ENCODE results near the gene PTGER1.

DNA sequence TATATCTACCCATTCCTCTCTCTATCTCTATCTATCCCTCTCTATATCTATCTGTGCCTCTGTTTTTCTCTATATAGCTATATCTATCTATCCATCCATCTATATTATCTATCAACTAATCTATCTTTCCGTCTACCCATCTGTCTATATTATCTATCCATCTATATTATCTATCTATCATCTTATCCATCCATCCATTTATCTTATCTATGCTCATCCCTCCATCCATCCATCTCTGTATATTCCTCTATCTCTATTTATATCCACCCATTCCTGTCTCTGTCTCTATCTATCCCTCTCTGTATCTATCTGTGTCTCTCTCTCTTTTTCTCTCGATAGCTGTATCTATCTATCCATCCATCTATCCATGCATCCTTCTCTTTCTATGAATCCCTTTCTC is 14.2 kb downstream of the PTGER1 start:
- TF ChIP-seq, protein P1, sequence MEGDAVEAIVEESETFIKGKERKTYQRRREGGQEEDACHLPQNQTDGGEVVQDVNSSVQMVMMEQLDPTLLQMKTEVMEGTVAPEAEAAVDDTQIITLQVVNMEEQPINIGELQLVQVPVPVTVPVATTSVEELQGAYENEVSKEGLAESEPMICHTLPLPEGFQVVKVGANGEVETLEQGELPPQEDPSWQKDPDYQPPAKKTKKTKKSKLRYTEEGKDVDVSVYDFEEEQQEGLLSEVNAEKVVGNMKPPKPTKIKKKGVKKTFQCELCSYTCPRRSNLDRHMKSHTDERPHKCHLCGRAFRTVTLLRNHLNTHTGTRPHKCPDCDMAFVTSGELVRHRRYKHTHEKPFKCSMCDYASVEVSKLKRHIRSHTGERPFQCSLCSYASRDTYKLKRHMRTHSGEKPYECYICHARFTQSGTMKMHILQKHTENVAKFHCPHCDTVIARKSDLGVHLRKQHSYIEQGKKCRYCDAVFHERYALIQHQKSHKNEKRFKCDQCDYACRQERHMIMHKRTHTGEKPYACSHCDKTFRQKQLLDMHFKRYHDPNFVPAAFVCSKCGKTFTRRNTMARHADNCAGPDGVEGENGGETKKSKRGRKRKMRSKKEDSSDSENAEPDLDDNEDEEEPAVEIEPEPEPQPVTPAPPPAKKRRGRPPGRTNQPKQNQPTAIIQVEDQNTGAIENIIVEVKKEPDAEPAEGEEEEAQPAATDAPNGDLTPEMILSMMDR (optimal IDR thresholded peaks at IDR 0.05 in 1 of 3, IDR thresholded peaks at IDR 0.05 in 1 of 3, conservative IDR thresholded peaks at IDR 0.05 in 1 of 3; ENCODE audit: extremely low read depth in 1 of 3, insufficient read depth in 2 of 3, low read length in 3 of 3) = no peak
- no peak for TF ChIP-seq EZH2 (IDR thresholded peaks at IDR 0.05; ENCODE audit: low read length)

Data from keratinocyte (primary cell).